NOMO-1 treated with DMSO at 0.1 percent for 48 hours (cell line): ENCODE measurements around the gene ANKRD30A.
"Not testable (repeated sequence)": the region's sequence is repeated elsewhere in the genome, so short reads cannot be mapped to it uniquely, and the experiment has no call there.

ENCODE experiments used
- DNase-seq: peaks from one replicate; lab custom pipeline; 2025; ENCODE audit not compliant: unreplicated experiment; lab: John Stamatoyannopoulos, UW

Gene ANKRD30A

DNA sequence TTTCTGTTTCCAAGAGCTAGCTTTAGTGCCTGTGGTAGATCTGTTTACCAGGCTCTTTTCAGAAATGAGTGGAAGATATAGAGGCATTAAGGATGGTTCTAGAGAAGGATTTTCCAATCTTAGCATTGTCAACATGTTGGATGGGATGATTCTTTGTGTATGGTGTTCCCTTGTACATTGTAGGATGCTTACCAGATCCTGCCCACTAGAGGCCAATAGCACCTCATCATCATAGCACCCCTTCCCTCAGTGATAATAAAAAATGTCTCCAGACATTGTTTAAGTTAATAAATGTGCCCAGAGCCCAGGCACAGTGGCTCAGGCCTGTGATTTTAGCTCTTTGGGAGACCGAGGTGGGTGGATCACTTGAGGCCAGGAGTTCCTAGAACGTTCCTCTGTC, 121.2 kb downstream of the ANKRD30A start:
- DNase-seq, result no peak

DNA sequence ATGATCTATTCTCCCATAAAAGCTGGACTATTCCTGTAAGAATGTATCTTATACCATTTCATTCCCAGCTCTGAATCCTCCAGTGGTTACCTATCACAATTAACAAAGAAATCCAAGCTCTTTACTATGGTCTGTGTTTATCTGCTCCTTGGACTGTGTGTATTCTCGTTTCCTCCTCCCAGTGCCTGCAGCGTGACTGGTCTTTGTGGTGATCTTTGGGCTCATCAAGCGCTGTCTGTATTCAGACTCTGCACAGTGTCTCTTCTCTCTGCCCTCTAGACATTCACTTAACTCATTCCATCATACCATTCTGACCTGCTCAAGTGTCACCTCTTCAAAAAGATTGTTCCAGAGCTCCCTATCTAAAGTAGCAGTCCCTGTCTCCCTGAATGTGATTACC, 130.4 kb downstream of the ANKRD30A start:
- DNase-seq, result not testable (repeated sequence)

DNA sequence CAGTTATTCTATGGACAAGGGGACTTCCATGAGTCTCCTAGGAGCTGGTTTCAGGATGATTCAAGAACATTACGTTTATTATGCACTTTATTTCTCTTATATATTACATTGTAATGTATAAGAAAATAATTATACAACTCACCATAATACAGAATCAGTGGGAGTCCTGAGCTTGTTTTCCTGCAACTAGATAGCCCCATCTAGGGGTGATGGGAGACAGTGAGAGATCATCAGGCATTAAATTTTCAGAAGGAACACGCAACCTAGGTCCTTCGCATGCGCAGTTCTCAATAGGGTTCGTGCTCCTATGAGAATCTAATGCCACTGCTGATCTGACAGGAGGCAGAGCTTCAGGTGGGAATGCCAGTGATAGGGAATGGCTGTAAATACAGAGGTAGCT, 137.9 kb downstream of the ANKRD30A start:
- no peak for DNase-seq

DNA sequence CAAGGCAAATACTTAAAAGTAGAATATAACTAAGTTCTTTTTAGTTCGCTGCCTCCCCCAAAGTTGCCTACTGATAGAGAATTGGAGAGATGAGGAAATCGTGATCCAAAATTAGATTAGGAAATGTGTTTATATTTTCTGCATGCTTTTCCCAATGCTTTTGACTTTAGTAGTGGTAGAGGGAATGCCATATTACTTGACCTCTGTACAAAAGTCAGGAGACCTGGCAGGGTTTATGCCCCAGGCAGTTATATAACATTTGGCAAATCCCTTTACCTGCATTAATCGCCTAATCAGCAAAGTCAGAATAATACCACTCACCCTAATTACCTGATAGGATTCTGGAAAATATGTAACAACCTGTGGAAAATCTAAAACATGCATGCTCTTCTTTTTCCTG, 142.9 kb downstream of the ANKRD30A start:
- no peak for DNase-seq

DNA sequence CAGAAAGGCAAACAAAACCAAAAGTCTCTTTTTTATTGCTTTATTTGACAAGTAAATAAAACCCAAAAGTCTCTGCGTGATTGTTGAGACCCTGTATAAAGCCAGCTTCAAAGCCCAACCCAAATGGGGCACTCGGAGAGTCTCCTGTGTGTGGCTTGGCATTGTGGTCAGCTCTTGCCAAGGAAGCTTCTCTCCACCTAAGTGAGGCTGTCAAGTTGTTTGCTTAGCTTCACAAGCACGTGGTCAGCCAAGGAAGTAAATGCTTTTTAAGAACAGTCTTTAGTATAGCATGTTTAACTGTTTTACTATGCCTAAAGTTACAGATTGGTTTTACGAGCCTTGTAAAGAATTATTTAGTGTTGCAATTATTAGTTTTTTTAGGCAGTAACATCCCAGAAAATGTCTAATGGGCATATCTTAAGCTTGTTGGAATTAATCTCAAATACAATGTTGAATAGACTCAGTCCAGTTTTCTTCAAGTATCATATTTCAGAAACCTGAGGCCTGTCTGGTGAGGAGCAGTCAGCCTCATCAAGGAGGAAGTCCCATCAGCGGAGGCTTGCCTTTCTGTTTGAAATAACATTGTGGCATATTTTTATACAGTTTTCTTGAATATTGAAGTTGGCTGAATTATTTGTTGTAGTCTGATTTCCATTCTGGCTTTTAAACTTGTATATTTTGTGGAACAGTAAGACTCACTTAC, 144.3 kb downstream of the ANKRD30A start:
- no peak for DNase-seq

DNA sequence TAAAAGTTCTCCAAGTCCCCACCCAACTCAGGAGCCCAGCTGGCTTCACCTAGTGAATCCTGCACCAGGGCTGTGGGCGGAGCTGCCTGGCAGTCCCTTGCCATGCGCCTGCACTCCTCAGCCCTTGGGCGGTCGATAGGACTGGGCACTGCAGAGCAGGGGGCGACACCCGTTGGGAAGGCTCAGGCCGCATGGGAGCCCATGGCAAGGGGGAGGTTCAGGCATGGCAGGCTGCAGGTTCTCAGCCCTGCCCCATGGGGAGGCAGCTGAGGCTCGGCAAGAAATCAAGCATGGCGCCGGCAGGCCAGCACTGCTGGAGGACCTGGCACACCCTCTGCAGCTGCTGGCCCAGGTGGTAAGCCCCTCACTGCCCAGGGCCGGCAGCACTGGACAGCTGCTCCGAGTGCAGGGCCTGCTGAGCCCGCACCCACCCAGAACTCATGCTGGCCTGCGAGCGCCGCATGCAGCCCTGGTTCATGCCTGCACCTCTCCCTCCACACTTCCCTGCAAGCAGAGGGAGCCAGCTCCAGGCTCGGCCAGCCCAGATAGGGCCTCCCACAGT, 149.9 kb downstream of the ANKRD30A start:
- DNase-seq, result no peak

DNA sequence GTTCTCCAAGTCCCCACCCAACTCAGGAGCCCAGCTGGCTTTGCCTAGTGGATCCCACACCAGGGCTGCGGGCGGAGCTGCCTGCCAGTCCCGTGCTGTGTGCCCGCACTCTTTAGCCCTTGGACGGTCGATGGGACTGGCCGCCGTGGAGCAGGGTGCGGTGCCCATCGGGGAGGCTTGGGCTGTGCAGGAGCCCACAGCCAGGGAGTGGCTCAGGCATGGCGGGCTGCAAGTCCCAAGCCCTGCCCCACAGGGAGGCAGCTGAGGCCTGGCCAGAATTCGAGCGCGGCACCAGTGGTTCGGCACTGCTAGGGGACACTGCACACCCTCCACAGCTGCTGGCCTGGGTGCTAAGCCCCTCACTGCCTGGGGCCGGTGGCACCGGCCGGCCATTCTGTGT, 159.7 kb downstream of the ANKRD30A start:
- no peak for DNase-seq

DNA sequence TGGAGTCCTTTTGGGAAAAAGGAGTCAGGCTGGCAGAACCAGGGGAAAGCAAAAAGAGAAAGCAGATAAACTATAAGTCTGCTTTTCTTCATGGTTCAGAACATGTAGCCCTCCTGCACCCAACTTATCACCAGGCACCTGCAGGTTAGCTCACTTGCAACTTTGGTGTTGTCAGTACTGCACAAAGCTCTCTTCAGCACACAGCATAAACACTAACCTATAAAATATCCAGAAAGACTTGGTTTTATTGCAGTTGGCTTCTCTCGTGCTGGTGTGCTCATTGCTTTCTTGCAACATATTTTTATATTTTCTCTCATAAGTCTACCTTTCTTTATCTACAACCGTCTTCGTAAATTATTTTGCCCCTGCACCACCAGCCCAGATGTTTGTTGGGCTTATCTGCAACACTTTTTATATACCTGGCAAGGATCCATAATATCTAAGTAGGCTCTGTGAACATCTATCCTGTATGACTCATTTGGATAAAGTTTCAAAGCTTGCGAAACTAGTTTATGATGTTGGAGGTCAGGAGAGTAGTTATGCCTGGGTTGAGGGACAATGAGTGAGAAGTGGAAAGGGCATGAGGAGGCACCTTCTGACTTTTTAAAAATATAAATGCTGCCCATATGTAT, 164.6 kb downstream of the ANKRD30A start:
- DNase-seq, result no peak

DNA sequence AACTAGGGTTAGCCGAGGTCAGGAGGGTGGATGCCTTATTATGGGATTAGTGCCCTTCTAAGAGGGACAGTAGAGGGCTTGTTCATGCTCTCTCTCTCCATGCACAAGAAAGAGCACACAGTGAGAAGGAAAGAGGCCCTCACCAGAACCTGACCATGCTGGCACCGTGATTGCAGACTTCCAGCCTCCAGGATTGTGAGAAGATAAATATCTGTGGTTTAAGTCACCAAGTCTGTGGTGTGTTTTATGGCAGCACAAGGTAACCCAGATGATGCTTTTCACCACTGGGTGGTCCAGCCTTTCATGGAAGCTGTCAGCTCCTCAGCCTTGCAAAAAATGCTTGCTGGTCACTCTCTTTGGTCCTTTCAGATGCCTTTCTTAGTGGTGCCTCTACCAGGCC, 175.9 kb downstream of the ANKRD30A start:
- no peak for DNase-seq

DNA sequence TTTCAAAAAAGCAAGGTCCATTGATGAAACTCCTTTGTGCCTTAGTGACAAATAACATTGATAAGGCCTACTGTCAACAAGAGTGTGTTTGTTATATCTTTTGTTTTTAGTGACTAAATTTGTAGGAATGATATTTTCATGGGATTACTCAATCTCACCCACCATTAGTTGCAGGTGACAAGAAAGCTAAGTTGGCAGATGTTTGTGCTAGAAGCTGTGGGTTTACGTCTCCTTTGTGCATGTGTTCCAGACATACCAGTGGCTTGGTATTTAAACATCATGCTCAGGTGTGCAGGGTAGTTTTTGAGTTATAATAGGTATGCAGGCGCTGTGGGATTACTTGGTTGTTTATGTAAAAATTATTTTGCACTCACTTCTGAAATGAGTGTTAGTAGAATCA, 178.6 kb downstream of the ANKRD30A start:
- DNase-seq, result no peak

DNA sequence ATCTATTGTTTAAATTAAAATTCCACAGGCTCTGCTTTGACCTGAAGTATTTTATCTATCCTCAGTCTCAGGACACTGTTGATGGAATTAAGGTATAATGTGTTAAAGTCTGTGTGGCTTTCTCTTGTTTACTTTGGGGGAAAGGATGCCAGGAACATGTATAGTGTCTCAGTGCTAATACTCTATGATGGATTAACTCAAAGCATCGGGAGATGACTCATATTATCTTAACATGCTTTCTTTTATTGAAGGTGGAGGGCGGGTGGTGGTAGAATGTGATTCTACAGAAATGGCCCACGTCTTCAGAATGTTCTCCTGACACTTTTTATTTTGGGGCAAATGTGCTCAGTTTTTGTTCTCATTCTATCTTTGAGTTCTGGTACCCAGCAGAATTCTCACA, 189.0 kb downstream of the ANKRD30A start:
- DNase-seq, result no peak

DNA sequence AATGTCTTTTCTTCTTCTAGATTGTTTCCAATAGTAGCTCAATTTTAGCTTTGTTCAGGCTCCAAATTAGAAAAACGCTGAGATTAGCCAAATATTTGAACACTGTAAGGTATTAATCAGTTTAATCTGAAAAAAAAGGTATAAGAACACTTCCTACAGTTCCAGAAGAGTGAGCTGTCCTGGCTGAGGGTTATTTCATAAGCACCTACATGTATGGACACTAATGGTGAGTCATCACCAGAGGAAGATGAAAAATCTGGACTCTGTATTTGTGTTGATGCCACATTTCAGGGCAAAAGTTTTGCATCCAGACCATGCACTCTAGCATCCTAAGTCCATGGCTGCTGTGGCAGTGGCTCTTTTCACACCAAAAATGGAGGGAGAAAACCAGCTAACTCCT, 189.5 kb downstream of the ANKRD30A start:
- no peak for DNase-seq

DNA sequence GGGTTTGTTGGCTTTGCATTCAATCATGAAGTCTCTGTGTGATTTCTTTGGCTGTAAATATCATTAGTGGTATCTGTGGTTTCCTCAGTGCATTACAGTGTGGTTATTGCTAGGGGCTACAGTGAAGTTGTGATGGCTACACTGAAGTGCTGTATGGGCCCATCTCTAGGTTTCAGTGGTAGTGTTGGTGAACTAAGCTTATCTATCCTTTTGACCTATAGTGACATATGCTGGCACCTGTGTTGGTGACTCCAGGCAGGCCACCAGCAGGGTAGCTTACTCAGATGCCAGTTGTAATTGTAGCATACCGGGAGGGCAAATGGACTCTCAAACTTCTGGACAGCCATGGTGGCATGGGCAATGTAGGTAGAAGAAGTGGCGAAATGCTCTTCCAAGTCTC, 219.0 kb downstream of the ANKRD30A start:
- DNase-seq, result no peak

DNA sequence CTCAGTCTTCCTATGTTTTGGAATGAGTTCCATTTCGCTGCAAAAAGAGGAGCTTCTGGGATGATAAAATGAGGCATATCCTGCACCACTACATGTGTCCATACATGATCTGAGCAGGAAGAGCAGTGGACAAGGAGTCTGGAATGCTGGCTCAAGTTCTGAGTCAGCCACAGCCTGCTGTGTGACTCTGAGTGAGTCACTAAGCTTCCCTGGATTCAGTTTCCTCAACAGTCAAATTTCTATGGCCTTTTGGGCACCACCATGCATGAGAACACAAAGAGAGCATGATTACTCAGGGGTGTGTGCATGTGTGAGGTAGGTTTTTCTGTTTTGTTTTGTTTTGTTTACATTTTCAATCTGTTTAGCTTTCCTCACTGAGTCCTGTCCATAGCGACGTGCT, 254.6 kb downstream of the ANKRD30A start:
- DNase-seq, result no peak

DNA sequence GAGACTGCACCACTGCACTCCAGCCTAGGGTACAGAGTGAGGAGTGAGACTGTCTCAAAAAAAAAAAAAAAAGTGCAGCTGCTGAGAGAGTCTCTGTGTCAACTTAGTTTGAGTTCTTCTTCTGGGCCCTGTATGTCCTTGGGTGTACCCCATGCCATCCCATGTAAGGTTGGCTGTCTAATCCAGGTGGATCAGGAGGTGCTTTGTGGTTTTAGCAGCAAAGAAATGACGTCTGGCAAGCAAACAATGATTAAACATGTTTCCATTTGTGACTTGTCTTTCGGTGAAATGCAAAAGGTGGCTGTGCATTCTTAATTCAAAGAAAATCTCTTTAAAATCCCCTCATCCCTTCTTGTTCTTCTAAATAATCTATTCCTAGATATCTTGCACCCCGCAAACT, 255.9 kb downstream of the ANKRD30A start:
- DNase-seq, result no peak

DNA sequence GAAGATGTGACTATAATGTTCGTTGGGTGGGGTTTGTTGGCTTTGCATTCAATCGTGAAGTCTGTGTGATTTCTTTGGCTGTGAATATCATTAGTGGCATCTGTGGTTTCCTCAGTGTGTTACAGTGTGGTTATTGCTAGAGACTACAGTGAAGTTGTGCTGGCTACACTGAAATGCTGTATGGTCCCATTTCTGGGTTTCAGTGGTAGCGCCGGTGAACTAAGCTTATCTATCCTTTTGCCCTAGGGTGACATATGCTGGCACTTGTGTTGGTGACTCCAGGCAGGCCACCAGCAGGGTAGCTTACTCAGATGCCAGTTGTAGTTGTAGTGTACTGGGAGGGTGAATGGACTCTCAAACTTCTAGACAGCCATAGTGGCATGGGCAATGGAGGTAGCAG, 259.5 kb downstream of the ANKRD30A start:
- DNase-seq, result no peak

DNA sequence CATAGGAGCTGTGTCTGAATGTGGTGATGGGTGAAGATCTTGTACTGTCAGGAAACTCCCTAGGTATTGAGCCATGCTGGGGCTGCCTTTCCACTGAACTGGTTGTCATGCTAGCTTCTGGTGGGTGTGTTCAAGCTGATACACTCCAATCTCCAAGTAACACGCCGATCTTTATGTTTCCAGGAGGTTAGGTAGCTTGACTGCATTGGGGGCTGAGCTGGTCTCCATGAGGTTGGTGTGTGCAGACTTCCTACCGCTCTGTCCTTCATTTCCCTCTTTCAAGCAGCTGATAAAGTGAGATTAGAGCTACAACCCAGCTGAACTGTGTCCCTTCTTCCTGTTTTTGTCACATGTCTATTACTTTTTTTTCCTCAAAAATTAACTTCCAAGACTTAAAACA, 265.5 kb downstream of the ANKRD30A start:
- no peak for DNase-seq

DNA sequence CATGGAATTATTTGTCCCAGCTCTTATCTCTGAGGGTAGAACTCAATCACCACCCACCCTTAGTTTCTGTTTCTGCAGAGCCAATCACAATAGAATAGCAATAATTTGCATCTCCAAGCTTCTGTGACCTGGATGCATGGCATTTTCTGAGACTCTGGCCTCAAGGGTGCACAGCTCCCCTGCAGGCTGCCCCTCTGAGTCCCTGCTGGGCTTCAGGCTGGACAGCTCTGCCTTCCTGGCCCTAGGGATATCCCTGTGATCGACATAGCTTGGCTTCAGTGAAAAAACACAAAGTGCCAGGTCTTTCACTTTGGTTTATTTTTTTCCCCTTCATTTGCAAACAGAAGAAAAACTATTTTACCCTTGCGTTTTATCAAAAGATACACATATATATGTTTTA, 275.4 kb downstream of the ANKRD30A start:
- not testable (repeated sequence) for DNase-seq

DNA sequence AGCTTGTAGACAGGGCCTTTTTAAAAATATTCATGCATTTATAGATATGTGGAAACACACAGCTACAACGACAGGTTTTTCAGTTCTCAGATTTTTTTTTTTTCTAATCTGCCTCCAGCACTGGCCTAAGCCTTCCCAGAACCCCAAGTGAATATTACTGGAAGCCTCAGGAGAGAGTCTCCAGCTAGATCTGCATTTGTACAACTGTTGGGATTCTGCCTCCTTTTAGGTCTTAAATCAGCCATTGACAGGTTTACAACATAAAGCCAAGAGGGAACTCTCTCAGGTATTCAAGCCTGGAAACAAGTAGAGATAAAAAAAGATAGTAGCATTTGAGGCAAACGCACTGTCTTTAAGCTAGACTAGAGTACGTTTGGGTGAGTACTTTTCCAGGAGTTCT, 275.8 kb downstream of the ANKRD30A start:
- DNase-seq, result no peak

DNA sequence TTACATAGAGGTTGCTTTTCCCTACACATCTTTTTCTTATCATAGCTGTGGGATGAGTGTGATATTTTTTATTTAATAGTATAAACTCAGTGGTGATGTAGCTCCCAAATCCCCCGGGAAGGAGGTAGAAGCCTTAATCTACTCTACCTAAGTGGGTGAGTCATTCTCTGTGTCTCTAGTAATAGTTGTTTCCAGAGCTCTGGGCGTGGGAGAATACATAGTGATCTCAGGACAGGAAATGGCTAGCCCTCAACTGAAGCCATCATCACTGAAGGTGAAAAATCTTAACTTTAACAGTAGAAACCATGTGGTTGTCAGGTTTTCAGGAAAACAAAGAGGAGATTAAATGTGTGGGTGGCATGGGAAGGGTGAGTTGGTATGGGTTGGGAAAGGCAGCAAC, 278.4 kb downstream of the ANKRD30A start:
- no peak for DNase-seq
